PC-3 (cell line): Measurements from ENCODE around the gene CFAP57. TPM values are rescaled to one million over a fixed set of nuclear protein-coding genes. Genes with fewer than 3 reads are reported as not detected.

Experiments used
- ATAC-seq: fragments of 200-7000 bp; cut with Tn5 transposase; 2 replicates; pipeline ENCODE4 v1.9.1; 2020; ENCODE audit warnings: mild to moderate bottlenecking, moderate library complexity
- BruUV-seq: library from RNA; stranded (reverse); fragments of 400-500 nt; replicated peaks from 2 replicates; lab custom pipeline; 2021; lab: Mats Ljungman, UMichigan
- CTCF ChIA-PET: fragments of 300-600 bp; sonication (Branson Sonifier 250); formaldehyde crosslinking; loops from one replicate; lab custom pipeline; 2022; ENCODE audit warnings: antibody characterized with exemption; lab: Charles Lee
- POLR2A ChIA-PET: fragments of 300-600 bp; sonication (Branson Sonifier 250); formaldehyde crosslinking; loops from one replicate; lab custom pipeline; 2022; ENCODE audit warnings: antibody characterized with exemption; ENCODE audit not compliant: unreplicated experiment; lab: Charles Lee
- DNase-seq: peaks from one replicate; pipeline ENCODE4 v3.0.0-alpha.2; 2015
- H2AFZ ChIP-seq: fragments of 300-600 bp; sonication (generic); 2 replicates; pipeline ENCODE4 v1.6.0; 2016; ENCODE audit warnings: antibody characterized with exemption, low read length
- H3F3A ChIP-seq: fragments of 300-600 bp; sonication (generic); one replicate; pipeline ENCODE4 v1.6.0; 2017; ENCODE audit warnings: antibody characterized with exemption, low read length, control low read depth, mild to moderate bottlenecking; ENCODE audit not compliant: unreplicated experiment
- H3K27ac ChIP-seq: fragments of 300-600 bp; sonication (generic); 2 replicates; pipeline ENCODE4 v1.5.1; 2016; ENCODE audit warnings: mild to moderate bottlenecking, low read length
- H3K27me3 ChIP-seq: fragments of 300-600 bp; sonication (generic); 2 replicates; pipeline ENCODE4 v1.6.1; 2016; ENCODE audit warnings: low read length, mixed read lengths
- H3K36me3 ChIP-seq: fragments of 300-600 bp; sonication (generic); 2 replicates; pipeline ENCODE4 v1.6.1; 2016; ENCODE audit warnings: low read depth, mixed run types, low read length, mixed read lengths
- H3K4me1 ChIP-seq: fragments of 300-600 bp; sonication (generic); 2 replicates; pipeline ENCODE4 v1.5.1; 2016; ENCODE audit warnings: low read length; ENCODE audit not compliant: insufficient read depth
- H3K4me2 ChIP-seq: fragments of 300-600 bp; sonication (generic); 2 replicates; pipeline ENCODE4 v1.6.0; 2016; ENCODE audit warnings: low read length
- H3K4me3 ChIP-seq: fragments of 300-600 bp; sonication (generic); 2 replicates; pipeline ENCODE4 v1.5.1; 2016; ENCODE audit warnings: mild to moderate bottlenecking, low read length, mixed read lengths
- H3K79me2 ChIP-seq: fragments of 300-600 bp; sonication (generic); 2 replicates; pipeline ENCODE4 v1.6.1; 2017; ENCODE audit warnings: low read length, mixed read lengths
- H3K9ac ChIP-seq: fragments of 300-600 bp; sonication (generic); 2 replicates; pipeline ENCODE4 v1.6.0; 2016; ENCODE audit warnings: mild to moderate bottlenecking, low read length
- H3K9me2 ChIP-seq: fragments of 300-600 bp; sonication (generic); replicated peaks from 2 replicates; pipeline ENCODE4 v1.6.1; 2016; ENCODE audit warnings: mixed run types, low read length, mixed read lengths
- H3K9me3 ChIP-seq: fragments of 300-600 bp; sonication (generic); 2 replicates; pipeline ENCODE4 v1.6.1; 2016; ENCODE audit warnings: low read length, mixed read lengths
- H4K20me1 ChIP-seq: fragments of 300-600 bp; sonication (generic); 2 replicates; pipeline ENCODE4 v1.6.1; 2016; ENCODE audit warnings: low read length, mixed read lengths
- CTCF ChIP-seq: fragments of 300-600 bp; sonication (generic); conservative IDR thresholded peaks from 2 replicates; pipeline ENCODE4 v1.5.1; 2017; ENCODE audit warnings: antibody characterized with exemption, low read depth, mild to moderate bottlenecking, low read length
- EZH2 ChIP-seq: fragments of 300-600 bp; sonication (generic); IDR thresholded peaks from one replicate; pipeline ENCODE4 v1.6.1; 2017; ENCODE audit warnings: antibody characterized with exemption, mild to moderate bottlenecking, low read length; ENCODE audit not compliant: unreplicated experiment
- EZH2phosphoT487 ChIP-seq: fragments of 300-600 bp; sonication (generic); IDR thresholded peaks from 2 replicates; pipeline ENCODE4 v1.6.1; 2018; ENCODE audit warnings: mild to moderate bottlenecking, antibody characterized with exemption, low read length, borderline replicate concordance
- intact Hi-C: fragments of 100-400 bp; cut with micrococcal nuclease; formaldehyde crosslinking; loops from 2 replicates; pipeline ENCODE4 v1.9.0; 2023
- microRNA-seq: library from miRNA; unstranded; fragments of <30 nt; microRNA quantifications from one replicate; pipeline ENCODE4 v1.1.0, GENCODE V29; 2020; ENCODE audit not compliant: unreplicated experiment
- total RNA-seq: library from RNA; depleted of rRNA; stranded (reverse); fragments of >200 nt; gene quantifications from 2 replicates; pipeline ENCODE4 v1.2.3, GENCODE V29; 2014; rRNA removed

CFAP57 gene
- total RNA-seq, 1 experiment from 2014 or later: 1.2 TPM

- H3K36me3 ChIP-seq: no peaks in the 10 kb centered on the region
- H3K27ac ChIP-seq: no peak overlapping the region
- H2AFZ ChIP-seq: no peak overlapping the region
- CTCF ChIA-PET: no interaction called here
- H4K20me1 ChIP-seq: no peaks in the 10 kb centered on the region
- H3K27me3 ChIP-seq: no peaks in the 10 kb centered on the region
- no peaks in the 10 kb centered on the region for H3K79me2 ChIP-seq
- ATAC-seq (no peak), DNase-seq (no peak)
- H3K9me3 ChIP-seq: no peaks in the 10 kb centered on the region
- no TSS peak for BruUV-seq
- TF ChIP-seq CTCF: no peak
- TF ChIP-seq EZH2: no peak
- no peak for TF ChIP-seq EZH2phosphoT487
- H3K4me2 ChIP-seq: no peak overlapping the region
- intact Hi-C loops: no loop called here
- no peak overlapping the region for H3K4me3 ChIP-seq
- H3K9ac ChIP-seq: no peak overlapping the region
- H3K4me1 ChIP-seq: no peaks in the 10 kb centered on the region
- POLR2A ChIA-PET: no interaction called here
- no peaks in the 10 kb centered on the region for H3K9me2 ChIP-seq
- no peaks in the 10 kb centered on the region for H3F3A ChIP-seq
These were observed 130.8 kb downstream of the CFAP57 start for GRCh38 chr1:43302721-43303470.

GRCh38 chr1:43303471-43304313 is 131.6 kb downstream of the CFAP57 start:
- BruUV-seq: no TSS peak
- Histone ChIP-seq H3K9me3 (no peaks in the 10 kb centered on the region), H3F3A (no peaks in the 10 kb centered on the region), H2AFZ (no peak overlapping the region), H3K4me2 (no peak overlapping the region), H4K20me1 (no peaks in the 10 kb centered on the region), H3K4me3 (no peak overlapping the region), H3K27ac (no peak overlapping the region), H3K4me1 (no peaks in the 10 kb centered on the region), H3K36me3 (no peaks in the 10 kb centered on the region), H3K9ac (no peak overlapping the region), H3K79me2 (no peaks in the 10 kb centered on the region), H3K27me3 (no peaks in the 10 kb centered on the region), H3K9me2 (no peaks in the 10 kb centered on the region)
- intact Hi-C loops: no loop called here
- POLR2A ChIA-PET: no interaction called here
- TF ChIP-seq CTCF (no peak), EZH2phosphoT487 (no peak), EZH2 (no peak)
- ATAC-seq (no peak), DNase-seq (no peak)
- CTCF ChIA-PET: no interaction called here

Small RNA genes within 50 kb of the gene (microRNA-seq; reads per million reads assigned to microRNA genes)
- gene MIR6733: 0.75 reads per million

Other genes starting within 250 kb of the CFAP57 start
- 245 and 264 TPM in 2 replicates for gene SLC2A1, start 213.5 kb upstream of the CFAP57 start, total RNA-seq
- 274 and 338 TPM in 2 replicates for gene EBNA1BP2, start within 50 bp of the CFAP57 start, total RNA-seq
- 8.6 and 9.8 TPM in 2 replicates for gene TMEM125, start 97.7 kb downstream of the CFAP57 start, total RNA-seq
- gene C1orf210, start 113.3 kb downstream of the CFAP57 start, total RNA-seq: 10.4 and 17.8 TPM in 2 replicates
- 1.5 and 1.8 TPM in 2 replicates for gene TIE1, start 128.7 kb downstream of the CFAP57 start, total RNA-seq
- 0.35 TPM in 1 of 2 replicates, not detected in the other for gene MPL, start 165.5 kb downstream of the CFAP57 start, total RNA-seq
- 312 and 349 TPM in 2 replicates for gene CDC20, start 186.7 kb downstream of the CFAP57 start, total RNA-seq
- 89.5 and 128 TPM in 2 replicates for gene ELOVL1, start 195.7 kb downstream of the CFAP57 start, total RNA-seq
- 35.5 and 41.8 TPM in 2 replicates for gene MED8, start 217.5 kb downstream of the CFAP57 start, total RNA-seq
- gene SZT2, start 217.6 kb downstream of the CFAP57 start, total RNA-seq: 22.2 and 31.3 TPM in 2 replicates